Muscle layer of colon (tissue), 2 donors: Measurements from ENCODE around the gene FBXO39.
"Not testable (repeated sequence)": the region's sequence is repeated elsewhere in the genome, so short reads cannot be mapped to it uniquely, and the experiment has no call there.

Experiments
- H3K27ac ChIP-seq: one replicate; pipeline ENCODE4 v1.7.0; 2013; ENCODE audit warnings: low read depth, mild to moderate bottlenecking, low read length, moderate library complexity
- H3K27me3 ChIP-seq, 2 donors: one replicate each; pipeline ENCODE4 v1.7.0; 2013; ENCODE audit warnings: low read length in 2 of 2, mild to moderate bottlenecking in 2 of 2; ENCODE audit not compliant: insufficient read depth in 2 of 2, control insufficient read depth in 1 of 2
- H3K36me3 ChIP-seq: one replicate; pipeline ENCODE4 v1.7.0; 2013; ENCODE audit warnings: mild to moderate bottlenecking, low read length; ENCODE audit not compliant: insufficient read depth
- H3K4me1 ChIP-seq: one replicate; pipeline ENCODE4 v1.7.0; 2013; ENCODE audit warnings: mild to moderate bottlenecking, low read length; ENCODE audit not compliant: insufficient read depth
- H3K4me3 ChIP-seq, 2 donors: one replicate each; pipeline ENCODE4 v1.7.0; 2013; ENCODE audit warnings: low read length in 2 of 2, low read depth in 1 of 2, mild to moderate bottlenecking in 1 of 2, moderate library complexity in 1 of 2
- H3K9ac ChIP-seq: one replicate; pipeline ENCODE4 v1.7.0; 2013; ENCODE audit warnings: low read length
- H3K9me3 ChIP-seq: one replicate; pipeline ENCODE4 v1.7.0; 2013; ENCODE audit warnings: mild to moderate bottlenecking, low read length
- donor health status: abdominal sarcoma.
- donor health status: Adenocarcinoma of cecum.

Gene FBXO39

GRCh38 chr17:6793748-6794493, 17.9 kb downstream of the FBXO39 start:
- Histone ChIP-seq H3K36me3 (no peaks in the 10 kb centered on the region), H3K4me3 (no peak overlapping the region), H3K27ac (no peak overlapping the region), H3K9ac (no peak overlapping the region), H3K9me3 (no peaks in the 10 kb centered on the region), H3K27me3 (peaks cover 3 to 10% of the 10 kb centered on the region in 2 donors), H3K4me1 (no peaks in the 10 kb centered on the region)

GRCh38 chr17:6796017-6796886, 20.2 kb downstream of the FBXO39 start:
- Histone ChIP-seq H3K9me3 (no peaks in the 10 kb centered on the region), H3K27me3 (peaks cover 3 to 4% of the 10 kb centered on the region in 2 donors), H3K9ac (no peak overlapping the region), H3K27ac (no peak overlapping the region), H3K36me3 (no peaks in the 10 kb centered on the region), H3K4me1 (no peaks in the 10 kb centered on the region), H3K4me3 (no peak overlapping the region)

- H3K4me1 ChIP-seq: no peaks in the 10 kb centered on the region
- no peak overlapping the region for H3K27ac ChIP-seq
- no peak overlapping the region for H3K9ac ChIP-seq
- no peaks in the 10 kb centered on the region for H3K36me3 ChIP-seq
- no peaks in the 10 kb centered on the region for H3K9me3 ChIP-seq
- peaks cover 3 to 4% of the 10 kb centered on the region in 2 donors for H3K27me3 ChIP-seq
- H3K4me3 ChIP-seq: no peak overlapping the region
Measured at GRCh38 chr17:6796887-6797490, 21.0 kb downstream of the FBXO39 start.

GRCh38 chr17:6797718-6798351, 21.8 kb downstream of the FBXO39 start:
- Histone ChIP-seq H3K27ac (no peak overlapping the region), H3K27me3 (peaks cover 0 to 4% of the 10 kb centered on the region in 2 donors), H3K4me3 (no peak overlapping the region), H3K9me3 (no peaks in the 10 kb centered on the region), H3K9ac (no peak overlapping the region), H3K36me3 (no peaks in the 10 kb centered on the region), H3K4me1 (no peaks in the 10 kb centered on the region)

- H3K36me3 ChIP-seq: no peaks in the 10 kb centered on the region
- H3K4me3 ChIP-seq: no peak overlapping the region
- no peak overlapping the region for H3K9ac ChIP-seq
- H3K27ac ChIP-seq: no peak overlapping the region
- no peaks in the 10 kb centered on the region for H3K4me1 ChIP-seq
- H3K27me3 ChIP-seq: peaks cover 0 to 4% of the 10 kb centered on the region in 2 donors
- no peaks in the 10 kb centered on the region for H3K9me3 ChIP-seq
Measured at GRCh38 chr17:6799738-6800137, 23.7 kb downstream of the FBXO39 start.

GRCh38 chr17:6800422-6801027, 24.5 kb downstream of the FBXO39 start:
- no peak overlapping the region for H3K4me3 ChIP-seq
- H3K27me3 ChIP-seq: peaks cover 0 to 4% of the 10 kb centered on the region in 2 donors
- H3K4me1 ChIP-seq: no peaks in the 10 kb centered on the region
- H3K36me3 ChIP-seq: no peaks in the 10 kb centered on the region
- H3K9me3 ChIP-seq: no peaks in the 10 kb centered on the region
- no peak overlapping the region for H3K27ac ChIP-seq
- no peak overlapping the region for H3K9ac ChIP-seq

- Histone ChIP-seq H3K4me1 (no peaks in the 10 kb centered on the region), H3K4me3 (no peak overlapping the region), H3K27me3 (no peaks in the 10 kb centered on the region), H3K9me3 (no peaks in the 10 kb centered on the region), H3K9ac (no peak overlapping the region), H3K27ac (no peak overlapping the region), H3K36me3 (no peaks in the 10 kb centered on the region)
Measured at GRCh38 chr17:6811510-6811909, 35.5 kb downstream of the FBXO39 start.

- H3K36me3 ChIP-seq: no peaks in the 10 kb centered on the region
- no peak overlapping the region for H3K27ac ChIP-seq
- H3K4me3 ChIP-seq: no peak overlapping the region
- no peak overlapping the region for H3K9ac ChIP-seq
- H3K4me1 ChIP-seq: no peaks in the 10 kb centered on the region
- H3K27me3 ChIP-seq: no peaks in the 10 kb centered on the region
- H3K9me3 ChIP-seq: no peaks in the 10 kb centered on the region
Measured at GRCh38 chr17:6812295-6812694, 36.3 kb downstream of the FBXO39 start.

GRCh38 chr17:6815775-6816174, 39.8 kb downstream of the FBXO39 start:
- no peaks in the 10 kb centered on the region for H3K27me3 ChIP-seq
- no peak overlapping the region for H3K27ac ChIP-seq
- no peak overlapping the region for H3K9ac ChIP-seq
- no peaks in the 10 kb centered on the region for H3K4me1 ChIP-seq
- H3K9me3 ChIP-seq: peaks cover 3% of the 10 kb centered on the region
- H3K36me3 ChIP-seq: no peaks in the 10 kb centered on the region
- no peak overlapping the region for H3K4me3 ChIP-seq

- not testable (repeated sequence) for H3K4me3 ChIP-seq, H3K27me3 ChIP-seq, H3K36me3 ChIP-seq, H3K27ac ChIP-seq, H3K9ac ChIP-seq, H3K4me1 ChIP-seq, H3K9me3 ChIP-seq
Measured at GRCh38 chr17:6816368-6816767, 40.4 kb downstream of the FBXO39 start.

- no peak overlapping the region for H3K4me3 ChIP-seq
- H3K27ac ChIP-seq: no peak overlapping the region
- H3K9ac ChIP-seq: no peak overlapping the region
- no peaks in the 10 kb centered on the region for H3K27me3 ChIP-seq
- H3K36me3 ChIP-seq: no peaks in the 10 kb centered on the region
- H3K9me3 ChIP-seq: peaks cover 6% of the 10 kb centered on the region
- H3K4me1 ChIP-seq: no peaks in the 10 kb centered on the region
Measured at GRCh38 chr17:6818938-6819337, 42.9 kb downstream of the FBXO39 start.
